Measurements from ENCODE around the gene CPHXL2. TPM values are rescaled to one million over a fixed set of nuclear protein-coding genes. Genes with fewer than 3 reads are reported as not detected.

Gene CPHXL2
- total RNA-seq, 1 donor from 2014 or later: not detected

- FAIRE-seq (no peak), DNase-seq (ENCODE audit: low read depth) (peak; percentile 64)
- TF ChIP-seq, protein P1, sequence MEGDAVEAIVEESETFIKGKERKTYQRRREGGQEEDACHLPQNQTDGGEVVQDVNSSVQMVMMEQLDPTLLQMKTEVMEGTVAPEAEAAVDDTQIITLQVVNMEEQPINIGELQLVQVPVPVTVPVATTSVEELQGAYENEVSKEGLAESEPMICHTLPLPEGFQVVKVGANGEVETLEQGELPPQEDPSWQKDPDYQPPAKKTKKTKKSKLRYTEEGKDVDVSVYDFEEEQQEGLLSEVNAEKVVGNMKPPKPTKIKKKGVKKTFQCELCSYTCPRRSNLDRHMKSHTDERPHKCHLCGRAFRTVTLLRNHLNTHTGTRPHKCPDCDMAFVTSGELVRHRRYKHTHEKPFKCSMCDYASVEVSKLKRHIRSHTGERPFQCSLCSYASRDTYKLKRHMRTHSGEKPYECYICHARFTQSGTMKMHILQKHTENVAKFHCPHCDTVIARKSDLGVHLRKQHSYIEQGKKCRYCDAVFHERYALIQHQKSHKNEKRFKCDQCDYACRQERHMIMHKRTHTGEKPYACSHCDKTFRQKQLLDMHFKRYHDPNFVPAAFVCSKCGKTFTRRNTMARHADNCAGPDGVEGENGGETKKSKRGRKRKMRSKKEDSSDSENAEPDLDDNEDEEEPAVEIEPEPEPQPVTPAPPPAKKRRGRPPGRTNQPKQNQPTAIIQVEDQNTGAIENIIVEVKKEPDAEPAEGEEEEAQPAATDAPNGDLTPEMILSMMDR (IDR thresholded peaks at IDR 0.05; ENCODE audit: insufficient read depth, low read length, severe bottlenecking): no peak
- peaks cover 6% of the 10 kb centered on the region for H3K36me3 ChIP-seq (ENCODE audit: control insufficient read depth, insufficient read depth, low read length)
- H3K4me3 ChIP-seq (ENCODE audit: low read depth, low read length): peak overlapping the region; percentile 96
- H3K27me3 ChIP-seq (ENCODE audit: control insufficient read depth, insufficient read depth, low read length): no peaks in the 10 kb centered on the region
Observed at GRCh38 chr16:75648265-75649076, 28.3 kb downstream of the CPHXL2 start.

DNA sequence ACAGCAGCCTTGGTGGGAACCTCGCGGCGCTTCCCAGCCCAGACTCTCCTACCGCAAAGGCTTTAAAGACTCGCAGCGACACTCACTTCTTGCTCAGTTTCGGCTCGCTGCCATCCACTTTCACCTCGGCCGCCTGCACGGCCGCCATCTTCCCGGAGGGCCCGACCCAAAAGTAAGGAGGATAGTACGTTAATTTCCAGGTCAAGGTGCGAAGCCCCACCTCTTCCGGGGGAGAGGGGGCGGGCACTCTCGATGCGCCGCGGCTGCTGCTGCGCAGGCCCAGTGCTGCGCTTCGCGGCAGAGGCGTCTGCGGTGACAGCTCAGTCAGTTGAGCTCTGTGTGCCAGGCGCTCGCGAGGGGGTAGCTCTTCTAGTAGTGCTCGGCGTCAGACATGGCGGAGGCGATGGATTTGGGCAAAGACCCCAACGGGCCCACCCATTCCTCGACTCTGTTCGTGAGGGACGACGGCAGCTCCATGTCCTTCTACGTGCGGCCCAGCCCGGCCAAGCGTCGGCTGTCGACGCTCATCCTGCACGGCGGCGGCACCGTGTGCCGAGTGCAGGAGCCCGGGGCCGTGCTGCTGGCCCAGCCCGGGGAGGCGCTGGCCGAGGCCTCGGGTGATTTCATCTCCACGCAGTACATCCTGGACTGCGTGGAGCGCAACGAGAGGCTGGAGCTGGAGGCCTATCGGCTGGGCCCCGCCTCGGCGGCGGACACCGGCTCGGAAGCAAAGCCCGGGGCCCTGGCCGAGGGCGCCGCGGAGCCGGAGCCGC, 29.1 kb downstream of the CPHXL2 start, which contains the start of the genes KARS1 and TERF2IP:
KARS1 (minus strand) TSS at position 174 of the 773 bp plus-strand sequence; CDS start at position 148, 26 bp downstream.
TERF2IP (plus strand) TSS at position 282 of the 773 bp plus-strand sequence; CDS start at position 392, 110 bp downstream.
- DNase-seq (ENCODE audit: low read depth) (peak; percentile 89), FAIRE-seq (no peak)
- no peaks in the 10 kb centered on the region for H3K27me3 ChIP-seq (ENCODE audit: control insufficient read depth, insufficient read depth, low read length)
- TF ChIP-seq, protein P1 (IDR thresholded peaks at IDR 0.05; ENCODE audit: insufficient read depth, low read length, severe bottlenecking): no peak
- peak within 1 kb of the TSS; percentile 96 for H3K4me3 ChIP-seq (ENCODE audit: low read depth, low read length)
- H3K36me3 ChIP-seq (ENCODE audit: control insufficient read depth, insufficient read depth, low read length): peaks cover 6% of the 10 kb centered on the region

GRCh38 chr16:75647112-75647491, 29.7 kb downstream of the CPHXL2 start:
- no peak for FAIRE-seq
- TF ChIP-seq, protein P1 (IDR thresholded peaks at IDR 0.05; ENCODE audit: insufficient read depth, low read length, severe bottlenecking): no peak

DNA sequence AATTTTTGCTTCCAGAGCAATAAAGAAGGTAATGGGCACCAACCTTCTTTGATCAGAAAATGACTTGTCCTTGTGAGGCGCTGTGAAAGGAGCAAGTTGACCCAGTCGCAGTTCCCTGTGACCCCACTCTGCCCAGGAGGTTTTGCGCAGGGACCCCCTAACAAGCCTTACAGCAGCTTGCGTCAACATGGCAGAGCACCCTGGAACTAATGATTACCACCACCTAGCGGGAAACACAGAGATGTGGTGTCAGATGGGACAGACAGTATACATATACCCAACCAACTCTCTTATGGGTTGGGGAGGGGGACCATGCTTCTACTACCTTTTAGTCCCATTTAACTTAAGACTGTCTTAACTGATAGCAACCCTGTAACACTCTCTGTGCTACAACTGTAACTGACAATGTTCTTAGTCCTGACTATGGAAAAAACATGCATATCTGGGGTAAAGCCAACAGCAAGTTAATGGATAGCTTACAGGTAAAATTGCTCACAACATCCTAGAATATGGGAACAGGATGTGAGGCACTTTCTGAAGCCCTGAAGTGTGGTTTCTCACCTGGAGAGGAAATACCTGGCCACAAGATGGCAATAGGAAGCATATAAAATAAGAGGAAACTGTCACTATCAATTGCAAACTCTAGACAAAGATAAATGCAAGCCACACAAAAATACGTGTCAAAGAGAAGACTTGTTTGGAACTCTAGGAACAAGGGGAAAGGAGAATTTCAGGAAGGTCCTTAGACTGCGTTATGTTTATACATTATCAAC, 32.4 kb downstream of the CPHXL2 start:
- peaks cover 20% of the 10 kb centered on the region for H3K36me3 ChIP-seq (ENCODE audit: control insufficient read depth, insufficient read depth, low read length)
- DNase-seq (ENCODE audit: low read depth) (peak; percentile 39), FAIRE-seq (no peak)
- TF ChIP-seq, protein P1 (IDR thresholded peaks at IDR 0.05; ENCODE audit: insufficient read depth, low read length, severe bottlenecking): peak; percentile 17
- no peak overlapping the region for H3K4me3 ChIP-seq (ENCODE audit: low read depth, low read length)
- no peaks in the 10 kb centered on the region for H3K27me3 ChIP-seq (ENCODE audit: control insufficient read depth, insufficient read depth, low read length)

More at GRCh38 chr16:75647112-75647491, 29.7 kb downstream of the CPHXL2 start:
- Histone ChIP-seq H3K4me3 (ENCODE audit: low read depth, low read length) (peak overlapping the region; percentile 96), H3K27me3 (ENCODE audit: control insufficient read depth, insufficient read depth, low read length) (no peaks in the 10 kb centered on the region), H3K36me3 (ENCODE audit: control insufficient read depth, insufficient read depth, low read length) (peaks cover 8% of the 10 kb centered on the region)
- DNase-seq (ENCODE audit: low read depth): no peak

DNA sequence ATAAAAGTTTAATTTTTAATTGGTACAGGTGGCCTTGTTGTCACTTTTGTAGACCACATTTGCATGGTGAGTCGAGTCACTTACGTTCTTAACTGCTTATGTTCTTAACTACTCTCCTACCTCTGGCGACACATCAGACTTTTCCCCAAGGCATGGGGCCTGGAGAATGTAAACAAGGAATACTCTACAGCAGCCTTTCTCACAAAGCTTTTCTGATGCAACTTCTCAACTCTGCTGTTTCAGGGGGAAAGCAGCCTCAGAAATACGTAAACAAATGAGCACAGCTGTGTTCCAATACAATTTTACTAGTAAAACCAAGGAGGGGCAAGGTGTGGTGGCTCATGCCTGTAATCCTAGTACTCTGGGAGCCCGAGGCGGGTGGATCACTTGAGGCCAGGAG, 36.2 kb downstream of the CPHXL2 start:
- Histone ChIP-seq H3K27me3 (ENCODE audit: control insufficient read depth, insufficient read depth, low read length) (no peaks in the 10 kb centered on the region), H3K4me3 (ENCODE audit: low read depth, low read length) (no peak overlapping the region), H3K36me3 (ENCODE audit: control insufficient read depth, insufficient read depth, low read length) (peaks cover 29% of the 10 kb centered on the region)
- FAIRE-seq (no peak), DNase-seq (ENCODE audit: low read depth) (no peak)
- TF ChIP-seq, protein P1 (IDR thresholded peaks at IDR 0.05; ENCODE audit: insufficient read depth, low read length, severe bottlenecking): no peak

Measured in bronchial epithelial cell (primary cell).